BE2C (cell line): Measurements from ENCODE around the gene MTMR6.

Experiments
- DNase-seq: peaks from one replicate; pipeline ENCODE4 v3.0.0-alpha.2; 2020
- H3K27me3 ChIP-seq: fragments of 250-450 bp; sonication (Bioruptor Pico); 2 replicates; pipeline ENCODE4 v1.5.1; 2020; ENCODE audit warnings: mild to moderate bottlenecking
- H3K36me3 ChIP-seq: fragments of 250-450 bp; sonication (Bioruptor Pico); 2 replicates; pipeline ENCODE4 v1.5.1; 2020; ENCODE audit warnings: mild to moderate bottlenecking
- H3K4me1 ChIP-seq: fragments of 250-450 bp; sonication (Bioruptor Pico); 2 replicates; pipeline ENCODE4 v1.5.1; 2020
- H3K4me3 ChIP-seq: 2 replicates; pipeline ENCODE4 v1.5.1; 2011; ENCODE audit warnings: low read depth, low read length
- H3K9me3 ChIP-seq: fragments of 250-450 bp; sonication (Bioruptor Pico); 2 replicates; pipeline ENCODE4 v1.5.1; 2020
- TF ChIP-seq, protein P1 (sequence below): IDR thresholded peaks from 2 replicates; pipeline ENCODE4 v1.5.1; 2012; ENCODE audit warnings: mild to moderate bottlenecking, low read depth, low read length

MTMR6 gene

DNA sequence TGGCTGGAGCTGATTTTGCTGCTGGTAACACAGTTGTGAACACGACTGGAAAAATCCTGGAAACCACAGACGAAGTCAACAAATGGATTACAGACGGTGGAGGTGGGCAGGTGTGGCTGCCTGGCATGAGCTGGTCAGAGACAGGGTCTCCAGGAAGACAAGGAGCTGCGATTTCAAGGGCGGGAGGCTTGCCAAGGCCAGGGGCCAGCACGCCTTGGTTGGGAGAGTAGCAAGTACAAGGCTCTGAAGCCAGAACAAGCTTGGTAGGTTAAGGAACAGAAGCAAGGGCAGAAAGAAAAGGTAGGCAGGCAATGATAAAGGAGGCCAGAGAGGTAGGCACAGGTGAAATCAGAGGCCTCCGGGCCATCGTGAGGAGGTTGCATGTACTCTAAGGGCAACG, 64.5 kb downstream of the MTMR6 start:
- H3K4me1 ChIP-seq: no peaks in the 10 kb centered on the region
- no peak overlapping the region for H3K4me3 ChIP-seq
- TF ChIP-seq, protein P1, sequence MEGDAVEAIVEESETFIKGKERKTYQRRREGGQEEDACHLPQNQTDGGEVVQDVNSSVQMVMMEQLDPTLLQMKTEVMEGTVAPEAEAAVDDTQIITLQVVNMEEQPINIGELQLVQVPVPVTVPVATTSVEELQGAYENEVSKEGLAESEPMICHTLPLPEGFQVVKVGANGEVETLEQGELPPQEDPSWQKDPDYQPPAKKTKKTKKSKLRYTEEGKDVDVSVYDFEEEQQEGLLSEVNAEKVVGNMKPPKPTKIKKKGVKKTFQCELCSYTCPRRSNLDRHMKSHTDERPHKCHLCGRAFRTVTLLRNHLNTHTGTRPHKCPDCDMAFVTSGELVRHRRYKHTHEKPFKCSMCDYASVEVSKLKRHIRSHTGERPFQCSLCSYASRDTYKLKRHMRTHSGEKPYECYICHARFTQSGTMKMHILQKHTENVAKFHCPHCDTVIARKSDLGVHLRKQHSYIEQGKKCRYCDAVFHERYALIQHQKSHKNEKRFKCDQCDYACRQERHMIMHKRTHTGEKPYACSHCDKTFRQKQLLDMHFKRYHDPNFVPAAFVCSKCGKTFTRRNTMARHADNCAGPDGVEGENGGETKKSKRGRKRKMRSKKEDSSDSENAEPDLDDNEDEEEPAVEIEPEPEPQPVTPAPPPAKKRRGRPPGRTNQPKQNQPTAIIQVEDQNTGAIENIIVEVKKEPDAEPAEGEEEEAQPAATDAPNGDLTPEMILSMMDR: no peak
- no peak for DNase-seq
- H3K9me3 ChIP-seq: no peaks in the 10 kb centered on the region
- H3K27me3 ChIP-seq: peaks cover 33% of the 10 kb centered on the region
- no peaks in the 10 kb centered on the region for H3K36me3 ChIP-seq

DNA sequence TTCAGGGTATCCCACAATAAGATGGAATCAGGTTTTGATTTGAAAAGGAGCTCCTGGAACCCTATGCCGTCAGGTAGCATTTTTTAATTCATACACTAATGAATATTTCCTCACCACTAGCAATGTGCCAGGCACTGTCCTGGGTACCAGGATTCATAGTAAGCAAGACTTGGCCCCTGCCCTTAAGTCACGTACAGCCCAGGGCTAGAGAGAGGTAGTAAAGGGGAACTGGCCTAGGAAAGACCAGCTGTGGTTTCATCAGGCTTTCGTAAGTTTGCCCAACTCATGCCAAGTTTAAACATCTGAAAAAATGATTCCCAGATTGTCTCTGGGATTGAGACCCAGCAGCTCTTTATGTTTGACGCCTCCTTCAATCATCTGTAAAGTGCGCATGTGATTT, 69.3 kb downstream of the MTMR6 start:
- DNase-seq: no peak
- TF ChIP-seq, protein P1: no peak

DNA sequence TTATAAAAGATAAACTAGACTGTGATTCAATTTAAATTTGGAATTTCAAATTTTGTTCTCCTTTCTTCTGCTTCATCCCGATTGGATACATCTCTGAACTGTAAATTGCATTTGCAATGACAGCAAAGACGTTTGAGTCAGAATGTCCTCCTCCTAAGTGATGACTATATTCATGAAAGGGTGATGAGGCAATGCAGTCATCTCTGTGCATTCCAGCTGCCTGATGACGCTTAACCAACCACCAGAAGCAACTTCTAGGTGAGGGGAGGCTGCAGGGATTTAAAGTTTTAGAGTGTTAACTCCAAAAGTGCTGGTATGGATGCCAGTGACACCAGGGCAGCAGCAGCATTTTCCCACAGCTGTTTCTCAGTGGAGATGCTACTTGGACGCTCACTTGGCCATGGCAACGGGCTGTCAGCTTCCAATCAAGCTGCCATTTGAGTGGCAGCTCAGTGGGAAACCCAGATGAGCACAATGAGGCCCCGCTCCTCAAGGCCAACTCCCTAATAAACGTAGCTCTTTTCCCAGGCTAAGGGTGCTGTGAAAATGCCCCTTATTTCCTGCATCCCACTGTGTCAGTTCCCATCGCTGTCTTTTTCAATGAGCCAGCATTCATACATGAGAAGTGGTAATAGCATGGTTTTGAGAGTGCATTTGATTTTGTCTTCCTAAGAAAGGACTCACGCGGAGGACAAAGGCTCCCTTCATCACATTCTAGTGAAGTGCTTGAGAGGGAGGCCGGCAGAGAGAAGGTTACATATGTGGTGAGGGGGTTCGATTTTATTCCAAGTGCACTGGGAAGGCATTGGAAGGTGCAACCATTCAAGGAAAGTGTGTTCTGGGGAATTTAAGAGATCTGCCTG, 70.0 kb downstream of the MTMR6 start:
- Histone ChIP-seq H3K4me3 (no peak overlapping the region), H3K4me1 (no peaks in the 10 kb centered on the region), H3K9me3 (no peaks in the 10 kb centered on the region), H3K36me3 (no peaks in the 10 kb centered on the region), H3K27me3 (peaks cover 8% of the 10 kb centered on the region; the same call in 1 of the 2 replicates)
- no peak for DNase-seq
- TF ChIP-seq, protein P1: no peak

More for the DNA sequence above, 69.3 kb downstream of the MTMR6 start:
- H3K27me3 ChIP-seq: peaks cover 13% of the 10 kb centered on the region; the same call in 1 of the 2 replicates
- no peaks in the 10 kb centered on the region for H3K4me1 ChIP-seq
- H3K4me3 ChIP-seq: no peak overlapping the region
- no peaks in the 10 kb centered on the region for H3K9me3 ChIP-seq
- no peaks in the 10 kb centered on the region for H3K36me3 ChIP-seq

DNA sequence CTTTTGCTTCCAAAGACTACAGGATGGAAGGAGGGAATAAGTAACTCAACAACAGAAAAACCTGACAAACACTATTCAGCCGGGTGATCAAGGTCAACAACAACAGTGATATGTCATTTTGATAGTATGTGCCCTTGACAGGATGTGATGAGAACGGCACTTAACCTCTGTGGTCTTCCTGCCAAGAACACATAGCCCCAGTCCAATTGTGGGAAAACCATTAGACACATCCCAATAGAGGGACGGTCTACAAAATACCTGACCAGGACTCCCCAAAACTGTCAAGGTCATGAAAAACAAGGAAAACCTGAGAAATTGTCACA, 72.1 kb downstream of the MTMR6 start:
- H3K27me3 ChIP-seq: peaks cover 5% of the 10 kb centered on the region; the same call in 1 of the 2 replicates
- H3K4me3 ChIP-seq: no peak overlapping the region
- no peaks in the 10 kb centered on the region for H3K9me3 ChIP-seq
- TF ChIP-seq, protein P1: no peak
- DNase-seq: no peak
- no peaks in the 10 kb centered on the region for H3K4me1 ChIP-seq
- no peaks in the 10 kb centered on the region for H3K36me3 ChIP-seq

DNA sequence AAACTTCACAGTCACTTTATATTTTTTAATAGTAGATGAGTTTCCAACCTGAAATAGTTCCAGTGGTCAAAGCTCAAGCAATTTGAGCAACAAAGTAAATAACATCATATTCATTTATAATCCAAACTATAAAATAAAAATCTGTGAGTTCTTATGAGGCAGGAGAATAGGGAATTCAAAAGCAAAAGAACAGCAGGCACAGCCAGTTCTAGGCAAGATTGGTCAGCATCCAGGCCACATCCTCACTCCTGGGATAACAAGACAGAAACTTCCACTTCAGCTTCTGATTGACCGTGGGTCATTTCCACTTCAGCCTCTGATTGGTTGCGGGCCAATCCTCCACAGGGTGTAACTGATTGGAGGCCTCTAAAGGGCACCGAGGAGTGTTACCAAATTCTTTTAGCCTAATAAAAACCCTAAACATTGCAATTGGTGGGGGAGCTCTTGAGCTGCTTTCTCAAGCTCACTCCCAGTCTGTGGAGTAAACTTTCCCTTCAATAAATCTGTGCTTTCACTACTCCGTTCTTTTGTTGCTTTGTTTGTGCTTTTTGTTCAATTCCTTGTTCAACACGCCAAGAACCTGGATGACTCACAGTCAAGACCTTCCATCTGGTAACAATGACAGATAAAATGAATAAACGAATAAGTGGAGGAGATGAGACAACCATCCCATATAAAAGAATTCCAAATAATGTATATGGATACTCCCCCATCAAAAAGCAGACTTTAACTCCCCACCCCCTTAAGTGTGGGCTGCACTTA, 72.6 kb downstream of the MTMR6 start:
- DNase-seq: no peak

More for the DNA sequence above, 72.6 kb downstream of the MTMR6 start:
- Histone ChIP-seq H3K27me3 (peaks cover 6% of the 10 kb centered on the region; the same call in 1 of the 2 replicates), H3K36me3 (no peaks in the 10 kb centered on the region), H3K9me3 (no peaks in the 10 kb centered on the region), H3K4me1 (no peaks in the 10 kb centered on the region), H3K4me3 (no peak overlapping the region)
- TF ChIP-seq, protein P1: no peak
